ENCODE measurements around the gene CEP57. TPM values are rescaled to one million over a fixed set of nuclear protein-coding genes. Genes with fewer than 3 reads are reported as not detected.

CEP57 gene
- total and polyA plus RNA-seq, 2 of the 13 experiments (the other 11 are each of a cell fraction or from before 2014, with no cell fraction given), result 34.3 to 59.4 TPM

DNA sequence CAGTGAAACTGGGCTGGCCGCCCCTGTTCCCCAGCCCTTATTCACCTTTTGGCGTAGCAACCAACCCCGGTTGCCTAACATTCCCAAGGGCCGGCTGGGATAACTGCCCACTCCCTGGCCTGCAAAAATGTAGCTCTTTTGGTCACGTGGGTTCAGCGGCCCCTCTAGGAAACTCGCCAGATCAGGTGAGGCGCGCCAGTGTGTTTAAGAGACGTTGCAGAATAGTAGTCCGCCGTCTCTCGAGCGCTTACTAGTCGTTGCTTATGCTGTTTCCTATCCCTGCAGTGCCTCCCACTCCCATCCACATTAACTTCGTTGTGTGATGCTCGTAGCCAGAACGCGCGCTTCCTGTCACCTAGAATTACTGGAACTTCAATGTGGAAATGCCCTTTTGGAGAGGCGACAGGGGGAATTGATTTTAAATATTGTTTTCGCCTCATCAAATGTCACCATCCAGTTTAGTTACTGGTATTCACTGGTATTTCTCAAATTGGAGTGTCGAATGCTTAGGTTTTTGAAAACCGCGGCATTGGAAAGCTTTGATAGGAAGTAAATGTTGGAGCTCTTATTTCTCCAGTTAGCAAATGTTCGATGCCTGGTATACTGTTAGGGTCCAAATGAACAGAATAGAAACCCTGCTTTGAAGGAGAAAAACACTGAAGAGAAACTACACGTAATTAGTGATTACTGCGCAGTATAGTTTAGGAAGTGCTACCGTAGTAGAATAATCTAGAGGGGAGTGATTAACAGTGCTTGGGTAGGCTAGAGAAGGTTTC is 823 bp downstream of the CEP57 start (continued):
- no peak for TF ChIP-seq ZNF749 (CRISPR knock-in tag; IDR thresholded peaks at IDR 0.05; ENCODE audit: borderline replicate concordance)
- TF ChIP-seq, protein P1, sequence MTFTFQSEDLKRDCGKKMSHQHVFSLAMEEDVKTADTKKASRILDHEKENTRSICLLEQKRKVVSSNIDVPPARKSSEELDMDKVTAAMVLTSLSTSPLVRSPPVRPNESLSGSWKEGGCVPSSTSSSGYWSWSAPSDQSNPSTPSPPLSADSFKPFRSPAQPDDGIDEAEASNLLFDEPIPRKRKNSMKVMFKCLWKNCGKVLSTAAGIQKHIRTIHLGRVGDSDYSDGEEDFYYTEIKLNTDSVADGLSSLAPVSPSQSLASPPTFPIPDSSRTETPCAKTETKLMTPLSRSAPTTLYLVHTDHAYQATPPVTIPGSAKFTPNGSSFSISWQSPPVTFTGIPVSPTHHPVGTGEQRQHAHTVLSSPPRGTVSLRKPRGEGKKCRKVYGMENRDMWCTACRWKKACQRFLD (CRISPR knock-in tag; IDR thresholded peaks at IDR 0.05; ENCODE audit: borderline replicate concordance), result 0 out of 2 replicates have a peak, but pooled peaks have one; percentile 1
- TF ChIP-seq ZSCAN31 (CRISPR knock-in tag; IDR thresholded peaks at IDR 0.05; ENCODE audit: low read depth), result no peak
- no peak for TF ChIP-seq SMAD1 (CRISPR knock-in tag; IDR thresholded peaks at IDR 0.05; ENCODE audit: borderline replicate concordance, low read depth)
- TF ChIP-seq NR2F1 (CRISPR knock-in tag; IDR thresholded peaks at IDR 0.05), result no peak
- TF ChIP-seq GPN1 (CRISPR knock-in tag; IDR thresholded peaks at IDR 0.05; ENCODE audit: borderline replicate concordance), result no peak
- TF ChIP-seq ZFP90 (CRISPR knock-in tag; IDR thresholded peaks at IDR 0.05; ENCODE audit: borderline replicate concordance), result peak; percentile 82; the same call in 1 of the 2 replicates
- TF ChIP-seq, protein P2, sequence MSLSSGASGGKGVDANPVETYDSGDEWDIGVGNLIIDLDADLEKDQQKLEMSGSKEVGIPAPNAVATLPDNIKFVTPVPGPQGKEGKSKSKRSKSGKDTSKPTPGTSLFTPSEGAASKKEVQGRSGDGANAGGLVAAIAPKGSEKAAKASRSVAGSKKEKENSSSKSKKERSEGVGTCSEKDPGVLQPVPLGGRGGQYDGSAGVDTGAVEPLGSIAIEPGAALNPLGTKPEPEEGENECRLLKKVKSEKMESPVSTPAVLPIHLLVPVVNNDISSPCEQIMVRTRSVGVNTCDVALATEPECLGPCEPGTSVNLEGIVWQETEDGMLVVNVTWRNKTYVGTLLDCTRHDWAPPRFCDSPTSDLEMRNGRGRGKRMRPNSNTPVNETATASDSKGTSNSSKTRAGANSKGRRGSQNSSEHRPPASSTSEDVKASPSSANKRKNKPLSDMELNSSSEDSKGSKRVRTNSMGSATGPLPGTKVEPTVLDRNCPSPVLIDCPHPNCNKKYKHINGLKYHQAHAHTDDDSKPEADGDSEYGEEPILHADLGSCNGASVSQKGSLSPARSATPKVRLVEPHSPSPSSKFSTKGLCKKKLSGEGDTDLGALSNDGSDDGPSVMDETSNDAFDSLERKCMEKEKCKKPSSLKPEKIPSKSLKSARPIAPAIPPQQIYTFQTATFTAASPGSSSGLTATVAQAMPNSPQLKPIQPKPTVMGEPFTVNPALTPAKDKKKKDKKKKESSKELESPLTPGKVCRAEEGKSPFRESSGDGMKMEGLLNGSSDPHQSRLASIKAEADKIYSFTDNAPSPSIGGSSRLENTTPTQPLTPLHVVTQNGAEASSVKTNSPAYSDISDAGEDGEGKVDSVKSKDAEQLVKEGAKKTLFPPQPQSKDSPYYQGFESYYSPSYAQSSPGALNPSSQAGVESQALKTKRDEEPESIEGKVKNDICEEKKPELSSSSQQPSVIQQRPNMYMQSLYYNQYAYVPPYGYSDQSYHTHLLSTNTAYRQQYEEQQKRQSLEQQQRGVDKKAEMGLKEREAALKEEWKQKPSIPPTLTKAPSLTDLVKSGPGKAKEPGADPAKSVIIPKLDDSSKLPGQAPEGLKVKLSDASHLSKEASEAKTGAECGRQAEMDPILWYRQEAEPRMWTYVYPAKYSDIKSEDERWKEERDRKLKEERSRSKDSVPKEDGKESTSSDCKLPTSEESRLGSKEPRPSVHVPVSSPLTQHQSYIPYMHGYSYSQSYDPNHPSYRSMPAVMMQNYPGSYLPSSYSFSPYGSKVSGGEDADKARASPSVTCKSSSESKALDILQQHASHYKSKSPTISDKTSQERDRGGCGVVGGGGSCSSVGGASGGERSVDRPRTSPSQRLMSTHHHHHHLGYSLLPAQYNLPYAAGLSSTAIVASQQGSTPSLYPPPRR (CRISPR knock-in tag; IDR thresholded peaks at IDR 0.05; ENCODE audit: borderline replicate concordance), result no peak
- no peak for TF ChIP-seq DNMT3B (CRISPR knock-in tag; conservative IDR thresholded peaks at IDR 0.05)
- TF ChIP-seq HNF4A (CRISPR knock-in tag; IDR thresholded peaks at IDR 0.05), result no peak
- no peak for TF ChIP-seq ZNF577 (CRISPR knock-in tag; IDR thresholded peaks at IDR 0.05; ENCODE audit: borderline replicate concordance, low read depth)
- TF ChIP-seq HNRNPLL (IDR thresholded peaks at IDR 0.05; ENCODE audit: low read depth, low read length, poor library complexity, severe bottlenecking), result no peak
- no peak for TF ChIP-seq ARNT2 (CRISPR knock-in tag; IDR thresholded peaks at IDR 0.05; ENCODE audit: low read depth)
- TF ChIP-seq, protein P3, sequence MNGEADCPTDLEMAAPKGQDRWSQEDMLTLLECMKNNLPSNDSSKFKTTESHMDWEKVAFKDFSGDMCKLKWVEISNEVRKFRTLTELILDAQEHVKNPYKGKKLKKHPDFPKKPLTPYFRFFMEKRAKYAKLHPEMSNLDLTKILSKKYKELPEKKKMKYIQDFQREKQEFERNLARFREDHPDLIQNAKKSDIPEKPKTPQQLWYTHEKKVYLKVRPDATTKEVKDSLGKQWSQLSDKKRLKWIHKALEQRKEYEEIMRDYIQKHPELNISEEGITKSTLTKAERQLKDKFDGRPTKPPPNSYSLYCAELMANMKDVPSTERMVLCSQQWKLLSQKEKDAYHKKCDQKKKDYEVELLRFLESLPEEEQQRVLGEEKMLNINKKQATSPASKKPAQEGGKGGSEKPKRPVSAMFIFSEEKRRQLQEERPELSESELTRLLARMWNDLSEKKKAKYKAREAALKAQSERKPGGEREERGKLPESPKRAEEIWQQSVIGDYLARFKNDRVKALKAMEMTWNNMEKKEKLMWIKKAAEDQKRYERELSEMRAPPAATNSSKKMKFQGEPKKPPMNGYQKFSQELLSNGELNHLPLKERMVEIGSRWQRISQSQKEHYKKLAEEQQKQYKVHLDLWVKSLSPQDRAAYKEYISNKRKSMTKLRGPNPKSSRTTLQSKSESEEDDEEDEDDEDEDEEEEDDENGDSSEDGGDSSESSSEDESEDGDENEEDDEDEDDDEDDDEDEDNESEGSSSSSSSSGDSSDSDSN (CRISPR knock-in tag; IDR thresholded peaks at IDR 0.05), result no peak; the same call in 1 of the 2 replicates
